Ramos (cell line): ENCODE measurements around the gene ADARB2.

Experiments used
- in situ Hi-C: fragments of 300-500 bp; cut with MboI; formaldehyde crosslinking; loops from one replicate; pipeline ENCODE4 v1.14.3; 2022; ENCODE audit warnings: low sequenced_read_pairs; ENCODE audit not compliant: unreplicated experiment

ADARB2 gene

DNA sequence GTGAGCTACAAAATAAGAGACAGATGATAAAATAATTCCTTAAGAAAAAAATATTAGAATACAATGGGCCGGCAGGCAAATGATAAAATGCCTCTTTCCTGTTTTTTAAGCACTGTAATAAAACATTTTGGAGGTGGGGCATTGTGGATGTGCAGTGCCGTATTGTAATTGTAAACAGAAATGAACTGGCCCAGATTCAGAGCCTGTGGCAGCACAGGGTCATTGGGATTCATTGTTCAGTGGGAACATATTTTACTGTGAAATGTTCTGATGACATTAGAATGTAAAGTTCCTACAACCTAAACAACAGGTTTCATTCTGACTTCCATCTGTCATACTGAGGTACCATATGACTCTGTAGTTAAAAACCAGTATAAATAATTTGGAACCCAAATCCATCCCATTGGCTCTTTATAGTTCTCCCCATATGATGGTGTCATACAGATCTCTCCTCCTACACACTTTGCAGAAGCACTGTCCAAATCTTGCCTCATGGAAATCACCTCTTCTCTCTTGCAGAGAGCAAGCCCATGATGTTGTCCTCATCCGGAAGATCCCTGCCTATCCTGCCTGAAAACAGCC, 416.5 kb downstream of the ADARB2 start:
- in situ Hi-C loops, result no loop called here

DNA sequence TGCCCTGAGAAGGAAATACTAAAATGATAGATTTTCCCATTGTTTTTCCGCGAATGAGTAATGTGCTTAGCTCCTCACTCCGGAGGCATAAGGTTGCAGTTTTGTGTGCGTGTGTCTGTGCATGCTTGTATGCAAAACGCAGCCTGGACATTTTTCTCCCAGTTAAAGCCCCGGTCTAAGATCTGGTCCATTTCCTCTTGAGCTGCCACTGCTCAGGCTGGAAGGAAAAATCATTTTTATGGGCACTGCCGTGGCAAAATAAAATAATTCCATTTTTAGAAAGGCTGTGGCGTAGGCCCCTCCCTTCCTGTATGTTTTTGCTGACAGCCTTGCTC, 420.5 kb downstream of the ADARB2 start:
- in situ Hi-C loops, result no loop called here

DNA sequence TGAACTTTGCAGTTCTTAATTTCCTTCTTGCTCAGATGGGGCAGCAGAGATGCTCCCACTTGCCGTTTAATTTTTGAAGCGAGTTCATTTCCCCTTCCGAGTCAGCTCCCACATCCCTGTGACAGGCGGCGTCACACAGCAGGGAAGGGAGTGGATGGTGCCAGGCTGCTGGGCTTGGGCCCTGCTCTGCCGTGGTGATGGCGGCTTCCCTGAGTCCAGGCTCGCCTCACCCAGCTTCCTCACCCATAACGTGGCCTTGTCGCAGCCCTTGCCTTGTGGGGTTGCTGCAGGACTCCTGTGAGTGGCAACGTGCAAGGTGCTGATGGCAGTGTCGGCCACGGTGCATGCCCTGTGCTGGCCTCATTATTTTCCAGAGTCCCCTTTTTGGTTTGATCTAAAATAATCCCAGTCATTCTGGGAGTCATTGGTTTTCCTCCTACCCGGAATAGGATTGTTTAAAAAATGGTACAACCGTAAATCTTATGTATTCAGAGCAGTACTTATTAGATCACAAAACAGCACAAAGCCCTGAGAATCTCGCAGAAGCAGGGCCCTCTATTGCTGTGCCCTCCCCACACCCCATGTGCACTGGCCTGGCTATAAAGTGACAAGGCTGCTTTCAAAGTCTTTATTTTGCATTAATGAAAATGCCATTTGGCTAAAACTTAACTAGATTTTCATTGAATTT, 421.1 kb downstream of the ADARB2 start:
- in situ Hi-C loops, result no loop called here

DNA sequence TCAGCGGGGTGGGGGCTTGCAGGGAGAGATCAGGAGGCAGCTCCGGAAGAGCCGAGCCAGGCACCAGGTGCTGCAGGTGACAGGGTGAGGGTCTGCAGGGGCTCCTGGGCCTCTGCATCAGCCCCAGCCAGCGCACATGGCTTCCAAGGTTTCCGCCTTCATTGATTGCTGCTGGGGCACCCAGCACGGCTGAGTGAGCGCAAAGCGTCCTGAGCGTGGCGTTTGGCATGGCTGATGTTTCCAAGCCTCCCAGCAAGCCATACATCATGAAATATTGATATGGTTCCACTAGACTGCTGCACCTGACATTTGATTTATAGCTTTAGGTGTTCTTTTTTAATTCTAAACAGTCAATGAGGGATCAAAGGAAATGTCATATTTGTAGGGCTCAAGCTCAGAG, 422.1 kb downstream of the ADARB2 start:
- in situ Hi-C loops, result no loop called here

DNA sequence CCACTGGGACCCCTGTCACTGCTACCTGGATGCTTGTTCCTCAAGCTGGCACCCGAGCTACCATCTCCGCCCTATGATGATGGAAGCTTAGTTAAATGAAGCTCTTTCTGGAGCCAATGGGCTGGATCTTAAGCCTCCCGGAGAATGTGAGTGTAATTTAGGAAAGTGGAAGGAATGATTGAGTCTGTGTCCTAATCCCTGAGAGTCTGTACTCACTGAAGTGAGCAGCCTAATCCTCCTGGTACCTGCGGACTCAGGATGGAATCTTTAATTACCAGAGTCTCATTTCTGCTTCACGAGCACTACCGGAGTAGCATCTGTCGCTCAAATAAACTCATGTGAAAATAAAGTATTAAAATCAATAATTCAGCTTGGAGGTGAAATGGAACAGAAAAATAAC, 425.6 kb downstream of the ADARB2 start:
- in situ Hi-C loops, result no loop called here

DNA sequence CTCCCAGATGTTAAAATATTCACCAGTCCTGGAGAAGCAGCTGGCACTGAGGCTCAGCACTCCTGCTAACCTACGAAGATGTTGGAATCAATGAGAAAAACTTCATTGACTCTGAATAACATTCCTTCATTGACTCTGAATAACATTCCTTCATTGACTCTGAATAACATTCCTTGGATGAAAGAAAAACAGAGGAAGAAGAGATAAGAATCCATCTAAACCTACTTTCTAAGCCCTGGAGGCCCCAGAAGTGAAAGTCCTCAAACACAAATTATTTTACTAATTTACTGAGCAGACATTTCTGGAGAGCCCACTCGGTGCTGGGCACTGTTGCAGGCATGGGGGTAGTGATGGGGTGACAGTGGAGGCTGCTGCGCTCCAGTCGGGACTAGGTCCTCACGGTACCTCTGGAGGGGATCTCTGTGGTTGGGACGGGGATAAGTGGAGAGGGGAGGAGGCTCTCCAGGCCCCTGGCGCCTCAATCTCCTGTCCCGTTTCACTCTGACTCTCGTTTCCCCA, 427.0 kb downstream of the ADARB2 start:
- in situ Hi-C loops, result no loop called here

DNA sequence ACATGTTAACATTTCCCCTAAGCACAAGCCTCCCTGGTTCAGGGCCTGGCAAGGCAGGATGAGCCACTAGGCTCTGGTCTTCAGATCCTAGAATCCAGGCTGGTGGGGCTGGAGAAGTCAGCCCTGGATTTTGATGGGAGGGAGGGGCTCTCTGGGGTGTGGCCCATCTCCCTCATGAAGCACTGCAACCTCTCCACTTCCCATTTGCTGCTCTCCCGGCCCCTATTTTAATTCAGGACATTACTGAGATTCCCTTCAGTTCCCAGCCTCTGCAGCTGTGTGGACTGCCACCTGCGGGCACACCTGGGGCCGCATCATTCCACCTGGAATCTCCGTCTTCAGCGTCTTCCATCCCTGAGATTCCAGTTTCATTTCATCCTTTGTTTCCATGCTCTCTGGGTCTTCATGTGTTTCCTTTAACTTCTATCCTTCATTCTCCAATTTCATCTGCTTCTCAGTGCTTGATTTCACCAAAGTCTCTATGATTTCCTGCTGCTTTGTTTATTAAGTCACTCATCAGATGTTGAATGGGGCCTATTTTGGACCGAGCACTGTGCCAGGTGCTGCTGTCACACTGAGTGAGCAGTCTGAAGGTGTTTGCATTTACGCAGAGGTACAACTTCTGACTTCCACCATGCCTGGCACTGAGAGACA, 427.6 kb downstream of the ADARB2 start:
- in situ Hi-C loops, result no loop called here

DNA sequence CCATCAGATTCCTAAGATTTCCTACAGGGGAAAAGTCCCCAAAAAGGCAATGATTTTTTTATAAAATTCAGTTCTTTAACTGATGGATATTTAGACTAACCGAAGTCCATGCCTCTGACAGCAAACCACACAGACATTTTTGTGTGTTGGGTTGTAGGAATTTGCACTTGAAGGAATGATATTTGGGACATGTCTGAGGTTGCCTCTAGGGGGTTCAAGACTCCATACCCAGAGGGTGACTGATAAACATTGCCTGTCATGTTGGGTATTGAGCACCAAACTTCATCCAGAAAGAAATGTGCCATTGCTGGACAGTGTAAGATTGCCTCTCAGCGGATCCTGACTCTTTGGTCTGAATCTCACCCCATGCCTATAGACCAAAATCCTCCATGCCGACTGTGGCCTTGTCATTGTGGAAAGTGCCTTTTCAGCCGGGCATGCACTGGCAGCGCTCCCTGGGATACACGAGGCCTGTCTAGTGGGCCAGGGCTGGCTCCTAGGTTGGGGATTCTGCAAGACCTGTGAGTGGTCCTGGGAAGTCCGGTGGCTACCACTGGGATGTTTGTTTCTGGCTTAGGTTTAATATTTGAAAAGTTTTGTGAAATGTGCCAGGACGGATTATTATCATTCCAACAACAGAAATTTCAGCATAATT, 428.2 kb downstream of the ADARB2 start:
- in situ Hi-C loops, result no loop called here

DNA sequence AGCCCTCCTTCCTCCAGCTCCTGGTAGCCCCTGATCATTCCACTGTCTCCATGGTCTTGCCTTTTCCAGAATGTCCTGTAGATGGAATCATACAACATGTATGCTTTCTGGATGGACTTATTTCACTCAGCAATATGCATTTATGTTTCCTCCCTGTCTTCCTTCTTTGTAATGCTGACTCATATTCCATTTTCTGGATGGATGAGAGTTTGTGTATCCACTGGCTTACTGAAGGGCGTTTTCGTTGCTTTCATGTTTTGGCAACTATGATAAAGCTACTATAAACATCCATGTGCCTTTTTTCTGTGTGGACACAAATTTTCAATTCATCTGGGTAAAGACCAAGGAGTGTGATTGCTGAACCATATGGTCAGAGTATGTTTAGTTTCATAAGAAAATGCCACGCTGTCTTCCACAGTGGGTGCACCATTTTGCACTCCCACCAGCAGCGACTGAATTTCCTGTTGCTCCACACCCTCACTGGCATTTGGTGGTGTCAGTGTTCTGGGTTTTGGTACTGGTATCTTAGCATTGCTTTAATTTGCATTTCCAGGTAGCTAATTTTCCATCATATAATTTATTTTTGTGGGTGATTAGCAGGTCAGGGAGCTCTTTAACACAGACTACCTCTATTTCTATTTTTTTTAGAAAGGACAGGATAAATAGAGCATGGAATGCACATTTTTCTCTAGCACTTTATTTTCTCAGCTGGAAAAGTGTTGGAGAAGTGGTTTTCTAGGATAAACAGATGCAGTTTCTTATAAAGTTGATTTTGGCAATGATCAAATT, 429.0 kb downstream of the ADARB2 start:
- in situ Hi-C loops, result no loop called here

DNA sequence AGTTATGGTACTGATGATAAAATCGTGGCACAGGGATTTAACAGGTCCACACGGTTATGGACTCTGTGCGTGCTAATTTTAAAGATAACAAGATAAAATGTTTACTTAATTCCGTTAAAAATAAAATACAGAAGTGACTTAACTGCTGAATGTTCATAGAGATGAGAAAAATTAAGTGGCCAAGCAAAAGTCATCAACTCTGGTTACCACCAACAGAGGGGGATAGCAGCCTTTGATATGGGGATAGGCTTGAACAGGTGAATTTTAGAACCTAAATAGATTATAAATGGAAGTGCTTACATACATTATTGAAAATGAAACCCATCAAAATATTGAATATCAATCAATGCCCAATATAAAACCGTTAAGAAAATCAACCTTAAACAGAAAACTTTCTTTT, 436.2 kb downstream of the ADARB2 start:
- in situ Hi-C loops, result no loop called here

DNA sequence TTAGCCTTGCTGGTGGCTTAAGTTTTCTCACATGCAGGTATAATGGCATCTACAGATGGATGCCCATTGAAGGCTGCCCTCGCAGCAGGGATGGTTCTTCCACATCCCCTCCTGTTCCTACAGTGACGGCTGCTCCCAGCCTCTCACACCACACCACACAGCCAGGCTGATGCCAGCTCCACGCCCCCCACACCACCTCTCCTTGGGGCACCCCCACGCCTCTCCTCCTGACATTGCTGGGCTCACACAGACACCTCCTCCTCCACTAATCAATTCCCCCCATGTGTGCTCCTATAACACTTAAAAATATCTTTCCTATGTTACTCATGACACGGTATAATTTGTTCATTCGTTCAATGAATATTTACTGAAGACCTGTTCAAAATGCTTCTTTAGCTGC, 437.1 kb downstream of the ADARB2 start:
- in situ Hi-C loops, result no loop called here

DNA sequence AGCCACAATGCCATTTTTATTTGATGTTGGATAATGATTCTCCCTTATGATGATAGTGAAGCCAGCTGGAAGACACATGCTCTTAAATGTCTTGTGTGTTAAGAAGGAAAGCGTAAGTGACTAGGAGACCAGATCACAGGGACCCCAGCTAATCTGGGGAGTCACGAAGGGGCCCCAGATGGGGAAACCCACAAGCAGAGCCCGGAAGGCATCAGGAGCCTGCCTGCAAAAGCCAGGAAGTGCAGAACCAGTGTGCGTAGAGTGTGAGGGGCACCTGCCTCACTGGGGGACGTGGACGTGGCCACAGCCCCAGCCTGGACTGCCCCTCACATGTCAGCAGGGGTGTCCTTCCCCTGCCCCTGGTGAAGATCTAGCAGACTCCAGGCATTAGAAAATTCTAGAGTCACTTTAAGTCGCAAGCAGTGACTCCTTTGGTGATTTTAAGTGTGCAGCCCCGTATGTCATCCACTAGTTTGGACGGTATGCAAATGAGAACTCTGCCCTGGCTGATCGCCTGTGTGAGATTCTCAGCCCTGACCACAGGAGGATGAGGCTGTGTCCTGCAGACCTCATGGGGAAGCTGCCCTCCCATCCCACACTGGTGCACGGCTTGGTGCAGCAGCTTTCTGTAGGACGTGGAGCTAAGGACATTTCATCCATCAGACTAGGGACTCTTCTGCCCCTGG, 438.1 kb downstream of the ADARB2 start:
- in situ Hi-C loops, result no loop called here

DNA sequence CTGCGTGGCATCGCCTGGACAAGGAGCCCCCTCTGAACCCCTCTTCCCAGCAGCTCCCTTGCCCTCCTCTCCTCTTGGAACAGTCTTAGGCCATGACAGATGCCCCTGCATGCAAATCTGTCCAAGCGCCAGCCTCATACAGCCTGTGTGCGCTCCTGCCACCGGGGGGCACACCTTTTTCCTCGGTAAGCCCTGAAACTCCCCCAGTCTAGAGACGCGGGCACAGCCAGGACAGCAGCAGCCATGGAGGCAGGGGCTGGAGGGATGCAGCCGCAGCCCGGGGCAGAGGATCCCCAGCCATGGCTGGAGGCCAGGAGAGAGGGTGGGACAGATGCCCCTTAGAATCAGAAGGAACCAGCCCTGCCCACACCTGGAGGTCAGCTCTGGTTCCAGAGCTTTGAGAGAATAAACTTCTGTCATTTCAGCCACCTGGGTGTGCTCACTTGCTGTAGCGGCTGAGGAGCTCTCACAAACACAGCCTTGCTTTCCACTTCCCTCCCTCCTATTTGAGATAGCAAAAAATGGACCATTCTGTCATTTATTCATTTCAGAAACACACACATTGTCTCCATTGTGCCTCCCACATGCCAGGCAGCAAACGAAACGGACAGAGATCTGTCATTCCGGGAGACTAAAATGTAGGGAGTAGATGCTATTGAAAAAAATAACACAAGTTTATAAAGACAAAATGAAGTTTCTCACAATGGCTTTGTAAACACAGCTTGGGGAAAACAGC, 439.6 kb downstream of the ADARB2 start:
- in situ Hi-C loops, result no loop called here

DNA sequence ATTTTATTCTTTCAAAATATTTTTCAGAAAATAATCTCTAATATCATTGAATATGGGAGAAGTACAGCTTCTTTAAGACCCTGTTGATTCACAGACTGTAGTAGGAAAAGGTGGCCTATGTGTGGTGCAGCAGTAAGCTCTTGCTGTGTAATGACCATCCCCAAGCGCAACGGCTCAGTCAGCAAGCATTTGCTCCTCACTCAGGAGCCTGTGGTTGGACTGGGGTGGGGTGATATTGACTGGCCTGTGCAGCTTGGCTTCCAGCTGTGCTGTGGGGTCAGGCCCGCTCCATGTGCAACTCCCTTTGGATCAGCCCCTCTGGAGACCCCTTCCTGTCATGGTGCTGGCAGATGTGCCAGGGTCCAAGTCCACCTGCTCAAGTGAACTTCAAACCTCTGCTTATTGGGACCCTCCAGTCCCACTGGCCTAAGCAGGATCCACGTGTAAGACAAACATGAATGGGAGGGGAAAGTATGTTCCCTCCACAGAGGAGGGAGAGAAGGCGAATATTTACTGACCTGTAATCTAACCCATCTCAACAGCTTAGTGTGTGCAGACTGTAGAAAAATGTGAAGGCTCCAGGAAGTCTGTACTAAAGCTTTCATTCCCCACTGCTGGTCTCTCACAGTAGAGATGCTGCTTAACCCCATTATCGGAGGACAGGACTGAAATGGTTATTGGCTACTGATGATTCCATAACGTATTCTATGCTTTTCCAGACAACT, 441.4 kb downstream of the ADARB2 start:
- in situ Hi-C loops, result no loop called here

DNA sequence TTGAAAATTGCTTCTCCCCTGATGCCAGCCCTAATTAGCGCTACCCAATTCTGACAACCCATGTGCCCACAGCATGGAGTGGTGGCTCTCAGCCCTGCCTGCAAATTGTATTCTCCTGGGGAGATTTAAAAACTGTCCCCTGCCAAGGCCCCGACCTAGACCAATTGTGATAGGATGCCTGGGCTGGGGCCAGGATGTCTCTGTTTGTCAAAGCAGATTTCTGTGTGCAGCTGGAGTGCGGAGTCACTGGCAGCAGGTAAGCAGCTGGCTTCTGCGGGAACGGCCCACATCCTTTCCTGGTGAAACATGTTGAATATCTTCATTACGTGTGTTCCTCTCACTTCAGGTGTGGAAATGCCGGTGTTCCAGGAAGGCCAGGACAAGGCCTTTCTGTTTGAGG, 442.6 kb downstream of the ADARB2 start:
- in situ Hi-C loops, result no loop called here

DNA sequence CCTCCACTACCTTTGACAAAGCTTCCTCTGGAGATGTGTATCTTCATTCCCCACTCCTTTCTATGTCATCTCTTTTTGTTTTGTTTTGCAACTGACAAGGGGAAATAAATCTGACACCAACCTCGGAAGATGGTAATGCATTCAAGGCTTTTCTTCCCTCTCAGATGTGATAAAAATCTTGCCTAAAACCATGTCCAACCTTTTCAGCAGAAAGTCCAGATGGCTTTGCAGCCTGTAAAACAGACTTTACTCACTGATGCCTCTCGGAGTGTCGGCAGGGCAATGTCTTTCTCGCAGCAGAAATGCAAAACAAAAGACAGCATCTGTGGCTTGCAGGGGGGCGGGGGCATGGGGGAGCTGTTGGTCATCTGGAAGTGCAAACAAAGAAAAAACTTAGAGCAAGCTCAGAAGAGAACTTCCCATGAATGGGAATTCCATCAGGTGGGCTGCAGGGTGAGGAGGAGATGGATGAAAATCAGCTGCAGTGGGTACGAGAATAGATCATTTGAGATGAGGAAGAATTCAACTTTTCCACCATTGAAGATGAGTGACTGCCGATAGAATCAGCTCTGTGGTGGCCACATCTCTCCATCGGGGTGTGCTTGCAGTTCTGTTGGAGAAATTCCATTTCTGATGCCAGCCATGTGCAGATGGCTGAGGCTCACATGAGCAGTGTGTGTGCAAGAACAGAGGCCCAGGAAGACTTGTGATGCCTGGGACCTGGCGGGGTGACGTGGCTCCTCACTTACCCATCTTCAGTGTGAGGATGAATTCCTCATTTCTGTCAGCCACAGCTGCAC, 443.5 kb downstream of the ADARB2 start:
- in situ Hi-C loops, result no loop called here

DNA sequence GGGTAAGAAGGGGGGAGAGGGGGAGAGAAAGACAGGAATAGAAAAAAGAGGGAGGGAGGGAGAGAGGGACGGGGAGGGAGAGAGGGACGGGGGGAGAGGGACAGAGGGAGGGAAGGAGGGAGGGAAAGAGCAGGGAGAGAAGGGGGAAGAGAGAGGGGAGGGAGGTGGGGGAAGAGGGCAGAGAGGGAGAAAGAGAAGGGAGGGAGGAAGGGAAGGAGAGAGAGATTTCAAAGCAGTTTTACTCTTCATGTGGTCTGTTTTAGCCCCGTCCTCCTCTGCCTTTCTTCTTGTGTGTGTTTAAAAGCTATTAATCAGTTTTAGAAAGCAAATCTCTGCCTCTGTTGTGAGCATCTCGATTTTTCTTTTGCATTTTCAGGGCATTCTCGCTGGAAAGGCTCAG, 444.2 kb downstream of the ADARB2 start:
- in situ Hi-C loops, result no loop called here

DNA sequence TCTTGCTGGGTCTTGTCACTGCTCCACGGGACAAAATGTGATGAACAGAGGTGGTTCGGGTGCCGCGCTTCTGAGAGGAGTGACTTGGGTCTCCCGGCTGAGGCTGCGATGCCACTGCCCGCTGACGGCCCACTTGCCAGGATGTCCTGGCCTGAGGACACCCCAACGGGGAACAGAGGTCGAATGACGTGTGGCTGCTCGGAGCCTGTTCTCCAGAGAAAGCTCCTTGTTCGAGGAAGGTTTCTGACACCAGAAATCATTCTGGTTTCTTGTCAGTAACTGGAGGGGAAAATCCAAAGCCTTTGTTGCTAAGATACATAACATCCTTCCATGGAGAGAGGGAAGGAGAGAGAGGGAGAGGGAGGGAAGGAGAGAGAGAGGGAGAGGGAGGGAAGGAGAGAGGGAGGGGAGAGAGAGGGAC, 444.7 kb downstream of the ADARB2 start:
- in situ Hi-C loops, result no loop called here
